Measurements from ENCODE around the gene SLC37A4. TPM values are rescaled to one million over a fixed set of nuclear protein-coding genes. Genes with fewer than 3 reads are reported as not detected.

SLC37A4 gene
- total RNA-seq, 1 donor from 2014 or later = 7.7 TPM

GRCh38 chr11:118980191-118980881, 50.3 kb downstream of the SLC37A4 start:
- DNase-seq (ENCODE audit: low spot score in 2 of 2) (no peak), FAIRE-seq (no peak)

- FAIRE-seq = no peak
- DNase-seq (ENCODE audit: low spot score in 2 of 2) = no peak
Observed at GRCh38 chr11:118979434-118979833, 51.2 kb downstream of the SLC37A4 start.

GRCh38 chr11:118975771-118976709, 54.6 kb downstream of the SLC37A4 start:
- DNase-seq (ENCODE audit: low spot score in 2 of 2) = no peak
- no peak for FAIRE-seq

Small RNA genes within 50 kb of the gene (small RNA-seq; reads per million reads assigned to genes)
- gene AP003392.2 (not detected), gene RF00017 (not detected), gene RF00019 (not detected)

Other genes starting within 250 kb of the SLC37A4 start
- gene DDX6, start 239.7 kb downstream of the SLC37A4 start, total RNA-seq = 236 TPM
- not detected for gene CXCR5, start 147.0 kb downstream of the SLC37A4 start, total RNA-seq
- 8.6 TPM for gene BCL9L, start 105.0 kb downstream of the SLC37A4 start, total RNA-seq
- gene UPK2, start 74.6 kb downstream of the SLC37A4 start, total RNA-seq = not detected
- not detected for gene FOXR1, start 59.1 kb downstream of the SLC37A4 start, total RNA-seq
- gene CENATAC, start 32.7 kb downstream of the SLC37A4 start, total RNA-seq = 23.6 TPM
- gene RPS25, start 12.5 kb downstream of the SLC37A4 start, total RNA-seq = 1,027 TPM
- gene TRAPPC4, start 12.1 kb downstream of the SLC37A4 start, total RNA-seq = 68.1 TPM
- gene HYOU1, start 26.3 kb upstream of the SLC37A4 start, total RNA-seq = 44.0 TPM
- gene VPS11, start 36.9 kb upstream of the SLC37A4 start, total RNA-seq = 26.1 TPM
- gene HMBS, start 54.0 kb upstream of the SLC37A4 start, total RNA-seq = 3.7 TPM
- gene DPAGT1, start 71.0 kb upstream of the SLC37A4 start, total RNA-seq = 5.3 TPM
- gene C2CD2L, start 76.5 kb upstream of the SLC37A4 start, total RNA-seq = 11.4 TPM
- gene HINFP, start 90.7 kb upstream of the SLC37A4 start, total RNA-seq = 24.5 TPM
- 2.0 TPM for gene ABCG4, start 118.2 kb upstream of the SLC37A4 start, total RNA-seq
- 2.0 TPM for gene NLRX1, start 137.8 kb upstream of the SLC37A4 start, total RNA-seq
- gene NHERF4, start 154.6 kb upstream of the SLC37A4 start, total RNA-seq = not detected
- gene CBL, start 175.5 kb upstream of the SLC37A4 start, total RNA-seq = 8.6 TPM

Measured in frontal cortex (tissue), 4 donors.